Testis (tissue), 2 donors: ENCODE data around the gene TMPO.

Source experiments
- CTCF ChIP-seq, 3 experiments: fragments of 450-650 bp in 2 of 3; fragments of 200-600 bp in 1 of 3; sonication (generic) in 1 of 3; IDR thresholded peaks; one replicate each; pipeline ENCODE4 v1.5.1; 2016 to 2019; ENCODE audit warnings: antibody characterized with exemption in 3 of 3, mild to moderate bottlenecking in 2 of 3, moderate library complexity in 1 of 3
- POLR2A ChIP-seq: fragments of 450-650 bp; IDR thresholded peaks from one replicate; pipeline ENCODE4 v1.6.1; 2017; ENCODE audit warnings: antibody characterized with exemption, mild to moderate bottlenecking, moderate library complexity

- TF ChIP-seq CTCF (IDR thresholded peaks at IDR 0.05) (no peak), POLR2A (no peak)
Observed at GRCh38 chr12:98581101-98581500, 65.7 kb downstream of the TMPO start.
